Caco-2 (cell line): Measurements from ENCODE around the gene VAPA. TPM values are rescaled to one million over a fixed set of nuclear protein-coding genes. Genes with fewer than 3 reads are reported as not detected.

Source experiments
- BruUV-seq: library from RNA; stranded (reverse); fragments of 400-500 nt; replicated peaks from 2 replicates; lab custom pipeline; 2021; lab: Mats Ljungman, UMichigan
- CTCF ChIA-PET: fragments of 300-600 bp; sonication (Branson Sonifier 250); formaldehyde crosslinking; loops from one replicate; lab custom pipeline; 2022; ENCODE audit warnings: antibody characterized with exemption; lab: Charles Lee
- POLR2A ChIA-PET: fragments of 300-600 bp; sonication (Branson Sonifier 250); formaldehyde crosslinking; loops from one replicate; lab custom pipeline; 2022; ENCODE audit warnings: antibody characterized with exemption; lab: Charles Lee
- DNase-seq, 2 experiments: peaks; one replicate each; pipeline versions ENCODE4 v3.0.0 to v3.0.0-alpha.2; 2020 to 2022
- H3K27me3 ChIP-seq: replicated peaks from 2 replicates; pipeline ENCODE4 v1.6.0; 2011; ENCODE audit warnings: low read length; ENCODE audit not compliant: control insufficient read depth, insufficient read depth
- H3K36me3 ChIP-seq: 2 replicates; pipeline ENCODE4 v1.5.1; 2011; ENCODE audit warnings: low read length; ENCODE audit not compliant: control insufficient read depth, insufficient read depth
- H3K4me1 ChIP-seq: fragments of 250-450 bp; sonication (Bioruptor Pico); 2 replicates; pipeline ENCODE4 v1.5.1; 2020; ENCODE audit warnings: mild to moderate bottlenecking
- H3K4me3 ChIP-seq: 2 replicates; pipeline ENCODE4 v1.5.1; 2011; ENCODE audit warnings: low read depth, mild to moderate bottlenecking, control low read depth, low read length
- H3K9me3 ChIP-seq: fragments of 250-450 bp; sonication (Bioruptor Pico); 2 replicates; pipeline ENCODE4 v1.5.1; 2020; ENCODE audit warnings: mild to moderate bottlenecking, moderate library complexity
- H3K27ac Mint-ChIP-seq: one replicate; pipeline ENCODE4 v1.8.0; 2022; ENCODE audit warnings: mixed read lengths; ENCODE audit not compliant: unreplicated experiment
- H3K27me3 Mint-ChIP-seq: one replicate; pipeline ENCODE4 v1.8.0; 2022; ENCODE audit warnings: mixed read lengths; ENCODE audit not compliant: insufficient read depth, unreplicated experiment
- H3K36me3 Mint-ChIP-seq: one replicate; pipeline ENCODE4 v1.8.0; 2022; ENCODE audit warnings: mild to moderate bottlenecking, mixed read lengths; ENCODE audit not compliant: insufficient read depth, unreplicated experiment
- H3K4me1 Mint-ChIP-seq: one replicate; pipeline ENCODE4 v1.8.0; 2022; ENCODE audit warnings: low read depth, mixed read lengths; ENCODE audit not compliant: unreplicated experiment
- H3K4me3 Mint-ChIP-seq: one replicate; pipeline ENCODE4 v1.8.0; 2022; ENCODE audit warnings: mild to moderate bottlenecking, moderate library complexity, mixed read lengths; ENCODE audit not compliant: unreplicated experiment
- H3K9me3 Mint-ChIP-seq: one replicate; pipeline ENCODE4 v1.8.0; 2022; ENCODE audit warnings: mixed read lengths; ENCODE audit not compliant: unreplicated experiment
- intact Hi-C: fragments of 100-400 bp; cut with micrococcal nuclease; formaldehyde crosslinking; loops from one replicate; pipeline ENCODE4 v1.10.0; 2022; ENCODE audit not compliant: unreplicated experiment
- total RNA-seq: library from RNA; stranded (reverse); gene quantifications from 2 replicates; pipeline ENCODE4 v1.2.3, GENCODE V29; 2022
- TF ChIP-seq, protein P1 (sequence below), 2 experiments: fragments of 200-600 bp in 1 of 2; IDR thresholded peaks; 1 replicate in 1 of 2; 2 replicates in 1 of 2; pipeline versions ENCODE4 v1.5.1 to v1.8.0; 2011 to 2022; ENCODE audit warnings: antibody characterized with exemption in 1 of 2, control low read depth in 1 of 2, inconsistent platforms in 1 of 2, low read depth in 1 of 2, low read length in 1 of 2, mild to moderate bottlenecking in 1 of 2, moderate library complexity in 1 of 2; ENCODE audit not compliant: insufficient read depth in 1 of 2, severe bottlenecking in 1 of 2, unreplicated experiment in 1 of 2

The VAPA gene
- total RNA-seq, 1 experiment from 2014 or later: 222 TPM

GRCh38 chr18:9985641-9986040, 71.8 kb downstream of the VAPA start:
- Histone ChIP-seq H3K4me3 (no peak overlapping the region), H3K36me3 (no peaks in the 10 kb centered on the region), H3K9me3 (peaks cover 3% of the 10 kb centered on the region; the same call in 1 of the 2 replicates), H3K4me1 (no peaks in the 10 kb centered on the region), H3K27me3 (no peaks in the 10 kb centered on the region)
- ChIA-PET CTCF (no interaction called here), POLR2A (no interaction called here)
- Mint-ChIP-seq H3K4me3 (no peak overlapping the region), H3K27ac (no peak overlapping the region), H3K9me3 (peaks cover 8% of the 10 kb centered on the region), H3K36me3 (no peaks in the 10 kb centered on the region), H3K4me1 (peaks cover 6% of the 10 kb centered on the region), H3K27me3 (no peaks in the 10 kb centered on the region)
- no peak for DNase-seq
- TF ChIP-seq, protein P1, sequence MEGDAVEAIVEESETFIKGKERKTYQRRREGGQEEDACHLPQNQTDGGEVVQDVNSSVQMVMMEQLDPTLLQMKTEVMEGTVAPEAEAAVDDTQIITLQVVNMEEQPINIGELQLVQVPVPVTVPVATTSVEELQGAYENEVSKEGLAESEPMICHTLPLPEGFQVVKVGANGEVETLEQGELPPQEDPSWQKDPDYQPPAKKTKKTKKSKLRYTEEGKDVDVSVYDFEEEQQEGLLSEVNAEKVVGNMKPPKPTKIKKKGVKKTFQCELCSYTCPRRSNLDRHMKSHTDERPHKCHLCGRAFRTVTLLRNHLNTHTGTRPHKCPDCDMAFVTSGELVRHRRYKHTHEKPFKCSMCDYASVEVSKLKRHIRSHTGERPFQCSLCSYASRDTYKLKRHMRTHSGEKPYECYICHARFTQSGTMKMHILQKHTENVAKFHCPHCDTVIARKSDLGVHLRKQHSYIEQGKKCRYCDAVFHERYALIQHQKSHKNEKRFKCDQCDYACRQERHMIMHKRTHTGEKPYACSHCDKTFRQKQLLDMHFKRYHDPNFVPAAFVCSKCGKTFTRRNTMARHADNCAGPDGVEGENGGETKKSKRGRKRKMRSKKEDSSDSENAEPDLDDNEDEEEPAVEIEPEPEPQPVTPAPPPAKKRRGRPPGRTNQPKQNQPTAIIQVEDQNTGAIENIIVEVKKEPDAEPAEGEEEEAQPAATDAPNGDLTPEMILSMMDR (IDR thresholded peaks at IDR 0.05; ENCODE audit: insufficient read depth in 1 of 2, low read depth in 1 of 2, low read length in 1 of 2, severe bottlenecking in 1 of 2, unreplicated experiment in 1 of 2): no peak
- no TSS peak for BruUV-seq
- intact Hi-C loops: no loop called here

- Histone ChIP-seq H3K4me1 (no peaks in the 10 kb centered on the region), H3K27me3 (no peaks in the 10 kb centered on the region), H3K36me3 (no peaks in the 10 kb centered on the region), H3K9me3 (peaks cover 3% of the 10 kb centered on the region; the same call in 1 of the 2 replicates), H3K4me3 (no peak overlapping the region)
- ChIA-PET CTCF (no interaction called here), POLR2A (interaction anchor here (0.5 kb wide), 1 partner anchor 1770 kb away, joined by 3 read pairs; no protein-coding TSS in a partner anchor)
- DNase-seq: no peak
- no peak overlapping the region for H3K4me3 Mint-ChIP-seq
- H3K9me3 Mint-ChIP-seq: peaks cover 1% of the 10 kb centered on the region
- no peaks in the 10 kb centered on the region for H3K27me3 Mint-ChIP-seq
- H3K27ac Mint-ChIP-seq: no peak overlapping the region
- TF ChIP-seq, protein P1 (IDR thresholded peaks at IDR 0.05; ENCODE audit: insufficient read depth in 1 of 2, low read depth in 1 of 2, low read length in 1 of 2, severe bottlenecking in 1 of 2, unreplicated experiment in 1 of 2): no peak
- no peaks in the 10 kb centered on the region for H3K36me3 Mint-ChIP-seq
- intact Hi-C loops: no loop called here
- no TSS peak for BruUV-seq
- peaks cover 6% of the 10 kb centered on the region for H3K4me1 Mint-ChIP-seq
These were observed 72.5 kb downstream of the VAPA start for GRCh38 chr18:9986156-9986930.

- no peaks in the 10 kb centered on the region for H3K9me3 Mint-ChIP-seq
- no peaks in the 10 kb centered on the region for H3K27me3 Mint-ChIP-seq
- no TSS peak for BruUV-seq
- H3K27ac Mint-ChIP-seq: no peak overlapping the region
- POLR2A ChIA-PET: no interaction called here
- no peaks in the 10 kb centered on the region for H3K36me3 ChIP-seq
- H3K4me1 Mint-ChIP-seq: peaks cover 6% of the 10 kb centered on the region
- no peaks in the 10 kb centered on the region for H3K36me3 Mint-ChIP-seq
- intact Hi-C loops: no loop called here
- no peaks in the 10 kb centered on the region for H3K4me1 ChIP-seq
- TF ChIP-seq, protein P1 (IDR thresholded peaks at IDR 0.05; ENCODE audit: insufficient read depth in 1 of 2, low read depth in 1 of 2, low read length in 1 of 2, severe bottlenecking in 1 of 2, unreplicated experiment in 1 of 2): no peak
- H3K4me3 Mint-ChIP-seq: no peak overlapping the region
- no peak for DNase-seq
- H3K9me3 ChIP-seq: peaks cover 1% of the 10 kb centered on the region; the same call in 1 of the 2 replicates
- no peak overlapping the region for H3K4me3 ChIP-seq
- CTCF ChIA-PET: no interaction called here
- H3K27me3 ChIP-seq: no peaks in the 10 kb centered on the region
These were observed 73.5 kb downstream of the VAPA start for GRCh38 chr18:9987345-9987744.
